OCI-LY7 (cell line): ENCODE data around the gene SPTB. TPM values are rescaled to one million over a fixed set of nuclear protein-coding genes. Genes with fewer than 3 reads are reported as not detected.

Experiments
- BruUV-seq: library from RNA; stranded (reverse); fragments of 400-500 nt; replicated peaks from 2 replicates; lab custom pipeline; 2021; lab: Mats Ljungman, UMichigan
- CTCF ChIA-PET: fragments of 300-600 bp; sonication (Branson Sonifier 250); formaldehyde crosslinking; loops from one replicate; lab custom pipeline; 2022; ENCODE audit warnings: antibody characterized with exemption; ENCODE audit not compliant: unreplicated experiment; lab: Charles Lee
- POLR2A ChIA-PET: fragments of 300-600 bp; sonication (Branson Sonifier 250); formaldehyde crosslinking; loops from one replicate; lab custom pipeline; 2022; ENCODE audit warnings: antibody characterized with exemption; lab: Charles Lee
- DNase-seq: peaks from one replicate; pipeline ENCODE4 v3.0.0-alpha.2; 2015; ENCODE audit warnings: low spot score
- H2AFZ ChIP-seq: fragments of 200-600 bp; sonication (generic), shearing (Covaris generic); 2 replicates; pipeline ENCODE4 v1.6.1; 2014; ENCODE audit warnings: mild to moderate bottlenecking, antibody characterized with exemption, low read length, moderate library complexity
- H3K27ac ChIP-seq: fragments of 200-600 bp; sonication (generic); 2 replicates; pipeline ENCODE4 v1.5.1; 2014; ENCODE audit warnings: mixed run types, low read depth, mild to moderate bottlenecking, moderate library complexity, low read length, inconsistent platforms; ENCODE audit not compliant: poor library complexity, severe bottlenecking
- H3K36me3 ChIP-seq: fragments of 200-600 bp; sonication (generic); 2 replicates; pipeline ENCODE4 v1.6.1; 2014; ENCODE audit warnings: mild to moderate bottlenecking, antibody characterized with exemption, low read length, moderate library complexity, mixed read lengths; ENCODE audit not compliant: insufficient read depth
- H3K4me1 ChIP-seq: fragments of 200-600 bp; sonication (generic); 2 replicates; pipeline ENCODE4 v1.5.1; 2014; ENCODE audit warnings: mild to moderate bottlenecking, low read length; ENCODE audit not compliant: insufficient read depth, poor library complexity, severe bottlenecking
- H3K4me2 ChIP-seq: fragments of 200-600 bp; sonication (generic); 2 replicates; pipeline ENCODE4 v1.6.1; 2014; ENCODE audit warnings: mild to moderate bottlenecking, low read length
- H3K4me3 ChIP-seq: fragments of 200-600 bp; sonication (generic); 2 replicates; pipeline ENCODE4 v1.5.1; 2014; ENCODE audit warnings: mild to moderate bottlenecking, low read depth, low read length; ENCODE audit not compliant: poor library complexity, severe bottlenecking
- H3K79me2 ChIP-seq: fragments of 200-600 bp; sonication (generic); 2 replicates; pipeline ENCODE4 v1.6.1; 2016; ENCODE audit warnings: low read depth, mild to moderate bottlenecking, low read length, moderate library complexity, mixed read lengths; ENCODE audit not compliant: insufficient read depth
- H3K9me2 ChIP-seq: fragments of 200-600 bp; sonication (generic); 2 replicates; pipeline ENCODE4 v1.6.1; 2016; ENCODE audit warnings: mild to moderate bottlenecking, low read length, mixed read lengths; ENCODE audit not compliant: insufficient read depth
- H3K9me3 ChIP-seq: fragments of 200-600 bp; sonication (generic); 2 replicates; pipeline ENCODE4 v1.6.1; 2014; ENCODE audit warnings: mild to moderate bottlenecking, mixed run types, low read length, mixed read lengths
- H4K20me1 ChIP-seq: fragments of 200-600 bp; sonication (generic); 2 replicates; pipeline ENCODE4 v1.6.1; 2014; ENCODE audit warnings: mild to moderate bottlenecking, antibody characterized with exemption, low read length, moderate library complexity, mixed read lengths; ENCODE audit not compliant: insufficient read depth
- CTCF ChIP-seq: fragments of 200-600 bp; sonication (generic); conservative IDR thresholded peaks from 2 replicates; pipeline ENCODE4 v1.5.1; 2014; ENCODE audit warnings: mild to moderate bottlenecking, antibody characterized with exemption, low read length, moderate library complexity, mixed read lengths
- EZH2phosphoT487 ChIP-seq: fragments of 200-600 bp; sonication (generic); IDR thresholded peaks from 2 replicates; pipeline ENCODE4 v1.6.1; 2018; ENCODE audit warnings: low read depth, borderline replicate concordance, mild to moderate bottlenecking, mixed run types, antibody characterized with exemption, low read length, moderate library complexity, mixed read lengths
- intact Hi-C: fragments of 100-400 bp; cut with micrococcal nuclease; formaldehyde crosslinking; loops from one replicate; pipeline ENCODE4 v1.10.0; 2022; ENCODE audit not compliant: unreplicated experiment
- total RNA-seq, 2 experiments: library from RNA; depleted of rRNA in 1 of 2; stranded (reverse); fragments of >200 nt in 1 of 2; shearing (Covaris generic) in 1 of 2; gene quantifications; 2 replicates each; pipeline ENCODE4 v1.2.3, GENCODE V29; 2014 to 2022

The SPTB gene
- total RNA-seq, 2 experiments from 2014 or later = not detected

GRCh38 chr14:64714432-64715025 lies 165.2 kb downstream of the SPTB start:
- Histone ChIP-seq H3K4me1 (no peaks in the 10 kb centered on the region), H3K4me3 (no peak overlapping the region), H3K9me2 (no peaks in the 10 kb centered on the region), H3K79me2 (no peaks in the 10 kb centered on the region), H3K36me3 (no peaks in the 10 kb centered on the region), H3K4me2 (no peak overlapping the region), H4K20me1 (no peaks in the 10 kb centered on the region), H3K9me3 (peaks cover 9% of the 10 kb centered on the region), H3K27ac (no peak overlapping the region), H2AFZ (no peak overlapping the region)
- POLR2A ChIA-PET = no interaction called here
- DNase-seq = no peak
- BruUV-seq = no TSS peak
- intact Hi-C loops = no loop called here
- CTCF ChIA-PET = no interaction called here
- no peak for TF ChIP-seq CTCF
- no peak for TF ChIP-seq EZH2phosphoT487

- Histone ChIP-seq H3K27ac (no peak overlapping the region), H3K9me2 (no peaks in the 10 kb centered on the region), H3K79me2 (no peaks in the 10 kb centered on the region), H3K9me3 (peaks cover 9% of the 10 kb centered on the region), H3K4me2 (no peak overlapping the region), H3K4me3 (no peak overlapping the region), H3K36me3 (no peaks in the 10 kb centered on the region), H3K4me1 (no peaks in the 10 kb centered on the region), H2AFZ (no peak overlapping the region), H4K20me1 (no peaks in the 10 kb centered on the region)
- CTCF ChIA-PET = no interaction called here
- no peak for DNase-seq
- intact Hi-C loops = no loop called here
- BruUV-seq = no TSS peak
- no peak for TF ChIP-seq CTCF
- POLR2A ChIA-PET = no interaction called here
These were observed 166.0 kb downstream of the SPTB start for GRCh38 chr14:64713677-64714076.

GRCh38 chr14:64711039-64711438 lies 168.7 kb downstream of the SPTB start:
- intact Hi-C loops = no loop called here
- H3K4me3 ChIP-seq = no peak overlapping the region
- H3K9me3 ChIP-seq = peaks cover 9% of the 10 kb centered on the region
- no peaks in the 10 kb centered on the region for H3K9me2 ChIP-seq
- BruUV-seq = no TSS peak
- CTCF ChIA-PET = no interaction called here
- no peak overlapping the region for H3K27ac ChIP-seq
- H2AFZ ChIP-seq = no peak overlapping the region
- H3K79me2 ChIP-seq = no peaks in the 10 kb centered on the region
- POLR2A ChIA-PET = no interaction called here
- no peak for DNase-seq
- no peaks in the 10 kb centered on the region for H3K36me3 ChIP-seq
- H4K20me1 ChIP-seq = no peaks in the 10 kb centered on the region
- H3K4me1 ChIP-seq = no peaks in the 10 kb centered on the region
- no peak for TF ChIP-seq EZH2phosphoT487
- no peak for TF ChIP-seq CTCF
- H3K4me2 ChIP-seq = no peak overlapping the region
